ENCODE measurements around the gene PRR7. TPM values are rescaled to one million over a fixed set of nuclear protein-coding genes. Genes with fewer than 3 reads are reported as not detected.

PRR7 gene
- total and polyA plus RNA-seq, 2 donors, result 1.6 to 3.6 TPM

GRCh38 chr5:177492841-177493240 is 46.2 kb downstream of the PRR7 start:
- H3K27ac ChIP-seq (ENCODE audit: low read depth in 1 of 2, low read length in 1 of 2), result no peak overlapping the region
- 96% methylated on average over 7 of the region's 7 CpGs for WGBS
- no peaks in the 10 kb centered on the region for H3K36me3 ChIP-seq (ENCODE audit: control insufficient read depth in 2 of 2, insufficient read depth in 2 of 2, low read length in 1 of 2)
- DNase-seq (ENCODE audit: low read depth in 6 of 9, low spot score in 9 of 9), result no peak
- peaks cover 0 to 32% of the 10 kb centered on the region in 2 donors for H3K4me1 ChIP-seq (ENCODE audit: control insufficient read depth in 2 of 2, insufficient read depth in 2 of 2, low read length in 2 of 2)
- peaks cover 2 to 19% of the 10 kb centered on the region in 2 donors for H3K27me3 ChIP-seq (ENCODE audit: control insufficient read depth in 2 of 2, insufficient read depth in 1 of 2, low read length in 1 of 2)
- no peaks in the 10 kb centered on the region for H3K9me3 ChIP-seq (ENCODE audit: control insufficient read depth in 2 of 2, insufficient read depth in 1 of 2, low read length in 1 of 2)
- no peak overlapping the region for H3K4me3 ChIP-seq (ENCODE audit: low read length in 2 of 2)

- Histone ChIP-seq H3K27ac (ENCODE audit: low read depth in 1 of 2, low read length in 1 of 2) (no peak overlapping the region), H3K4me3 (ENCODE audit: low read length in 2 of 2) (no peak overlapping the region), H3K9me3 (ENCODE audit: control insufficient read depth in 2 of 2, insufficient read depth in 1 of 2, low read length in 1 of 2) (no peaks in the 10 kb centered on the region), H3K4me1 (ENCODE audit: control insufficient read depth in 2 of 2, insufficient read depth in 2 of 2, low read length in 2 of 2) (peaks cover 0 to 41% of the 10 kb centered on the region in 2 donors), H3K27me3 (ENCODE audit: control insufficient read depth in 2 of 2, insufficient read depth in 1 of 2, low read length in 1 of 2) (peaks cover 11 to 29% of the 10 kb centered on the region in 2 donors), H3K36me3 (ENCODE audit: control insufficient read depth in 2 of 2, insufficient read depth in 2 of 2, low read length in 1 of 2) (no peaks in the 10 kb centered on the region)
- 97% methylated on average over 5 of the region's 5 CpGs for WGBS
- DNase-seq (ENCODE audit: low read depth in 6 of 9, low spot score in 9 of 9), result no peak
Observed at GRCh38 chr5:177493795-177494345, 47.3 kb downstream of the PRR7 start.

GRCh38 chr5:177494346-177495195 is 48.0 kb downstream of the PRR7 start:
- Histone ChIP-seq H3K9me3 (ENCODE audit: control insufficient read depth in 2 of 2, insufficient read depth in 1 of 2, low read length in 1 of 2) (no peaks in the 10 kb centered on the region), H3K27ac (ENCODE audit: low read depth in 1 of 2, low read length in 1 of 2) (no peak overlapping the region), H3K27me3 (ENCODE audit: control insufficient read depth in 2 of 2, insufficient read depth in 1 of 2, low read length in 1 of 2) (peaks cover 12 to 36% of the 10 kb centered on the region in 2 donors), H3K4me3 (ENCODE audit: low read length in 2 of 2) (no peak overlapping the region), H3K4me1 (ENCODE audit: control insufficient read depth in 2 of 2, insufficient read depth in 2 of 2, low read length in 2 of 2) (peaks cover 0 to 41% of the 10 kb centered on the region in 2 donors), H3K36me3 (ENCODE audit: control insufficient read depth in 2 of 2, insufficient read depth in 2 of 2, low read length in 1 of 2) (no peaks in the 10 kb centered on the region)
- DNase-seq (ENCODE audit: low read depth in 6 of 9, low spot score in 9 of 9), result no peak
- 78% methylated on average over 11 of the region's 11 CpGs for WGBS

DNA sequence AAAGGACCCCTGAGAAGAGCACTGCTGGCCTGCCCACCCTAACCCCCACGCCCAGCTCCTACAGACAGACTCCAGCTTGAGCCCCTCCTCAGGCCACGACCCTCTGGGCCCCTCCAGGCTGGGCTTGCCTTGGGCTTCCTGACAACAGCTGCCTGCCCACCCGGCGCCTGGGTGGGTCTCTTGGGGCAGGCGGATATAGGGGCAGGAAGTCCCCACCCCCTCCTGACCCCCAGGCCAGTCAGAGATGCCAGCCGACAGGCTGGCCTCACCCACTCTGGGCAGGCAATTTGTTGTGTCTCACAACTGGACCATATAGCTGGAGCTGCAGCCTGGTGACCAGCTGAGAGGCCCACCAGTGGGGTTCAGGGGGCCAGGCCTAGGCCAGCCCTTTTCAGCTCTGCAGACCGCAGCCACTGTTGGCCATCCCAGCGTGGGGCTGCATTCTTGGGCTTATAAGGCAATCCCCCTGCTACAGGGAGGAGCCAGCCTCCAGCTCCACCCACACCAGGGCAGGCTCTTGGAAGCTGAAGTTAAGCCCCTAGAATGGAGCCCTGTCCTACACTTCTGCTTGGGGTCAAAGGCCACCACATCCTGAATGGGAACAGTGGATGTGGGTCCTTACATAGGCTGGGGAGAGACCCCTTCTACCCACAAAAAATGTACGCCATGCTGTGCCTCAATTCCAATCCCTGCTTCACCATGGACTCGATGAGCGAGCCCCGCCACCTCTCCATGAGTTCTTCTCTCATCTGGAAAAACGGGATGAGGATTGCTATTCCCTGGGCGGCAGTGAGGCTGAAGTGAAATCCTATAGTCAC is 48.8 kb downstream of the PRR7 start:
- WGBS, result 94% methylated on average over 14 of the region's 14 CpGs
- Histone ChIP-seq H3K4me3 (ENCODE audit: low read length in 2 of 2) (no peak overlapping the region), H3K27ac (ENCODE audit: low read depth in 1 of 2, low read length in 1 of 2) (peak overlapping the region in 1 of 2 donors; percentile 26), H3K27me3 (ENCODE audit: control insufficient read depth in 2 of 2, insufficient read depth in 1 of 2, low read length in 1 of 2) (peaks cover 12 to 43% of the 10 kb centered on the region in 2 donors), H3K4me1 (ENCODE audit: control insufficient read depth in 2 of 2, insufficient read depth in 2 of 2, low read length in 2 of 2) (peaks cover 0 to 42% of the 10 kb centered on the region in 2 donors), H3K9me3 (ENCODE audit: control insufficient read depth in 2 of 2, insufficient read depth in 1 of 2, low read length in 1 of 2) (no peaks in the 10 kb centered on the region), H3K36me3 (ENCODE audit: control insufficient read depth in 2 of 2, insufficient read depth in 2 of 2, low read length in 1 of 2) (no peaks in the 10 kb centered on the region)
- no peak for DNase-seq (ENCODE audit: low read depth in 6 of 9, low spot score in 9 of 9)

DNA sequence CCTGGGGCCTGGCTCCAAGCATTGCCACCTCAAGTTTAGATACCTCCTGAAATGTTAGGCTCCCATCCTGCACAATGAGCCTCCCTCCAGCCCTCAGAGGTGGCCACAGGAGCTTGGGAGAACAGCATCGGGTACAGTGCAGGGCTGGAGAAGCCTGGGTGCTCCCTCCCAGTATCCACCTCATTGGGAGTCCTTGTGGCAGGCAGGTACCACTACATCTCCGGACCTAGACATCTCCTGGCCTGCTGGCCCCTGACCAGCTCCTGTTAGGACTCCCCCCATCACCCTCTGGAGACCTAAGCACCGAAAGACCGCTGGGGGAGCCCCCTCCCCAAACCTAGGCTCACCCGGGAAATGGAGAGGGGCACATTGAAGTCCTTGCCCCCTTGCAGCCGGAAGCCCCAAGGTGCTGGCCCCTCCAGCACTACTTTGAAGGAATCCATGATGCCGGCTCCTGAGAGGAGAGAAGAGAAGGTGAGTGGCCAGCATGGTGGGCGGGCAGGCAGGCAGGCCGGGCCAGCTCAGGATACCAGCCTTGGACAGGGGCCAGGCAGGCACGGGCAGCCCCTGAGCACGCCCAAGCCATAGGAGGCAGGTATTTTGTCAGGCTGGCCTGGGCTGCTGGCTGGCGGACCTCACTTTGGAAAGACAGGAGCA is 49.6 kb downstream of the PRR7 start:
- 83% methylated on average over 12 of the region's 12 CpGs for WGBS
- Histone ChIP-seq H3K4me1 (ENCODE audit: control insufficient read depth in 2 of 2, insufficient read depth in 2 of 2, low read length in 2 of 2) (peaks cover 0 to 47% of the 10 kb centered on the region in 2 donors), H3K4me3 (ENCODE audit: low read length in 2 of 2) (peak overlapping the region in 1 of 2 donors; percentile 55), H3K36me3 (ENCODE audit: control insufficient read depth in 2 of 2, insufficient read depth in 2 of 2, low read length in 1 of 2) (no peaks in the 10 kb centered on the region), H3K27ac (ENCODE audit: low read depth in 1 of 2, low read length in 1 of 2) (peak overlapping the region in 1 of 2 donors; percentile 26), H3K27me3 (ENCODE audit: control insufficient read depth in 2 of 2, insufficient read depth in 1 of 2, low read length in 1 of 2) (peaks cover 12 to 45% of the 10 kb centered on the region in 2 donors), H3K9me3 (ENCODE audit: control insufficient read depth in 2 of 2, insufficient read depth in 1 of 2, low read length in 1 of 2) (no peaks in the 10 kb centered on the region)
- DNase-seq (ENCODE audit: low read depth in 6 of 9, low spot score in 9 of 9), result no peak

DNA sequence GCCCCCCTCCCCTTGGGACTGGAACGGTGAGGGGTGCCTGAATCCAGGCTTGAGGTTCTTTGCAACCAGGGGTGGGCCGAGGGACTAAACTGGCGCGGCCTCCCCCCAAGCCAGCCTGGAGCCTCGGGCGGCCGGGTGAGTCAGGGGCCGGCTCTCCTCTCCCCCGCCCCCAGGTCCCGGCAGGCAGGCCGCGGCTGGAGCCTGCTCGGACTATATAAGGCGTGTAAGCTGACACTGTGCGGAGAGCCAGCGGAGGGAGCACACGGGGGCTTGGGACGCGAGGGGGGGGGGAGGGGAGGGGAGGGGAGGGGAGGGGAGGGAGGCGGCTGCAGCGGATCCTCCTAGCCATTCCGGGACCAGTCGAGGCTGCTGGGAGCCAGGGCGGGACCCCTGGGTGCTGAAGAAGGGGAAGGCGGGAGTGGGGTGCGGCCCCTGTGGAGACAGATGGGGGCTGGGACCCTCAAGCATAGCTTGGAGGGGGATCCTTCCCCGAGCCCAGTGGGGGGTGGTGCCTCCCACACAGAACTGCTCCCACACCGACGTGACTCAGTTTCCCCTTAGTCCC is 50.2 kb downstream of the PRR7 start:
- H3K36me3 ChIP-seq (ENCODE audit: control insufficient read depth in 2 of 2, insufficient read depth in 2 of 2, low read length in 1 of 2), result no peaks in the 10 kb centered on the region
- DNase-seq (ENCODE audit: low read depth in 6 of 9, low spot score in 9 of 9), result no peak
- H3K27ac ChIP-seq (ENCODE audit: low read depth in 1 of 2, low read length in 1 of 2), result peak overlapping the region in 1 of 2 donors; percentile 66
- H3K27me3 ChIP-seq (ENCODE audit: control insufficient read depth in 2 of 2, insufficient read depth in 1 of 2, low read length in 1 of 2), result peaks cover 12 to 45% of the 10 kb centered on the region in 2 donors
- H3K4me3 ChIP-seq (ENCODE audit: low read length in 2 of 2), result peak overlapping the region; percentile 50 to 55
- WGBS, result 22% methylated on average over 28 of the region's 29 CpGs
- peaks cover 0 to 47% of the 10 kb centered on the region in 2 donors for H3K4me1 ChIP-seq (ENCODE audit: control insufficient read depth in 2 of 2, insufficient read depth in 2 of 2, low read length in 2 of 2)
- H3K9me3 ChIP-seq (ENCODE audit: control insufficient read depth in 2 of 2, insufficient read depth in 1 of 2, low read length in 1 of 2), result no peaks in the 10 kb centered on the region

GRCh38 chr5:177497292-177498012 is 50.8 kb downstream of the PRR7 start, which contains the start of gene PDLIM7:
Gene PDLIM7 (minus strand): TSS chr5:177497604. CDS start chr5:177496512, 1,092 bp downstream.
- WGBS, result under 1% methylated on average over 73 of the region's 73 CpGs
- H3K4me1 ChIP-seq (ENCODE audit: control insufficient read depth in 2 of 2, insufficient read depth in 2 of 2, low read length in 2 of 2), result peaks cover 0 to 47% of the 10 kb centered on the region in 2 donors
- H3K27ac ChIP-seq (ENCODE audit: low read depth in 1 of 2, low read length in 1 of 2), result peak within 1 kb of the TSS in 1 of 2 donors; percentile 66
- DNase-seq (ENCODE audit: low read depth in 6 of 9, low spot score in 9 of 9), result peak; percentile 88 to 99 (median 96)
- peak within 1 kb of the TSS; percentile 50 to 55 for H3K4me3 ChIP-seq (ENCODE audit: low read length in 2 of 2)
- no peaks in the 10 kb centered on the region for H3K9me3 ChIP-seq (ENCODE audit: control insufficient read depth in 2 of 2, insufficient read depth in 1 of 2, low read length in 1 of 2)
- H3K27me3 ChIP-seq (ENCODE audit: control insufficient read depth in 2 of 2, insufficient read depth in 1 of 2, low read length in 1 of 2), result peaks cover 12 to 45% of the 10 kb centered on the region in 2 donors
- no peaks in the 10 kb centered on the region for H3K36me3 ChIP-seq (ENCODE audit: control insufficient read depth in 2 of 2, insufficient read depth in 2 of 2, low read length in 1 of 2)
